A549 (cell line): Measurements from ENCODE around the gene BMPER. TPM values are rescaled to one million over a fixed set of nuclear protein-coding genes. Genes with fewer than 3 reads are reported as not detected.

Experiments used
- ATAC-seq, 2 experiments: fragments of 200-7000 bp in 1 of 2; fragments of >200 bp in 1 of 2; cut with Nextera tagmentation in 1 of 2; cut with Tn5 transposase in 1 of 2; 3 replicates each; pipeline versions ENCODE4 v1.8.0 to v1.9.1; 2018 to 2020; ENCODE audit warnings: mild to moderate bottlenecking in 1 of 2, moderate library complexity in 1 of 2
- CTCF ChIA-PET: fragments of 300-600 bp; sonication (Branson Sonifier 250); formaldehyde crosslinking; extraction: SDS; loops from one replicate; lab custom pipeline; 2021; ENCODE audit warnings: antibody characterized with exemption, inconsistent platforms; lab: Yijun Ruan, JAX
- POLR2A ChIA-PET: fragments of 350-600 bp; formaldehyde crosslinking; extraction: SDS; loops from one replicate; lab custom pipeline; 2021; ENCODE audit warnings: antibody characterized with exemption, inconsistent platforms; lab: Yijun Ruan, JAX
- DNase-seq, 2 experiments: peaks; one replicate each; pipeline versions ENCODE4 v3.0.0 to v3.0.0-alpha.2; 2011 to 2016; ENCODE audit warnings: low read depth in 1 of 2, low spot score in 1 of 2
- FAIRE-seq: peaks from 2 replicates; lab custom pipeline; 2011; peaks lifted over from hg19 to GRCh38; lab: Jason Lieb, UNC
- H3K27ac ChIP-seq, 2 experiments: fragments of >200 bp; sonication (Bioruptor Twin); formaldehyde crosslinking; 3 replicates each; pipeline ENCODE4 v1.5.1; 2016 to 2017
- H3K4me1 ChIP-seq: fragments of >200 bp; sonication (Bioruptor Twin); formaldehyde crosslinking; 3 replicates; pipeline ENCODE4 v1.6.1; 2016
- H3K4me2 ChIP-seq: fragments of >200 bp; sonication (Bioruptor Twin); formaldehyde crosslinking; 3 replicates; pipeline ENCODE4 v1.6.1; 2016
- H3K4me3 ChIP-seq: fragments of >200 bp; sonication (Bioruptor Twin); formaldehyde crosslinking; 3 replicates; pipeline ENCODE4 v1.5.1; 2016
- H3K9me3 ChIP-seq: fragments of >200 bp; sonication (Bioruptor Twin); formaldehyde crosslinking; 3 replicates; pipeline ENCODE4 v1.6.1; 2016
- BCL3 ChIP-seq: fragments of >200 bp; sonication (Bioruptor Twin); formaldehyde crosslinking; IDR thresholded peaks from 3 replicates; pipeline ENCODE4 v1.6.1; 2016
- CBX2 ChIP-seq: fragments of 200-600 bp; sonication (generic); IDR thresholded peaks from 2 replicates; pipeline ENCODE4 v1.6.1; 2016; ENCODE audit warnings: low read depth, mild to moderate bottlenecking, borderline replicate concordance
- CEBPB ChIP-seq, 2 experiments: fragments of >200 bp in 1 of 2; sonication (Bioruptor Twin) in 1 of 2; formaldehyde crosslinking in 1 of 2; IDR thresholded peaks; 2 replicates each; pipeline ENCODE4 v1.6.1; 2012 to 2016
- EHF ChIP-seq: fragments of 250-450 bp; sonication (Bioruptor Pico); IDR thresholded peaks from 2 replicates; pipeline ENCODE4 v1.5.0; 2020; ENCODE audit warnings: mild to moderate bottlenecking
- EHMT2 ChIP-seq: fragments of 200-600 bp; sonication (generic); IDR thresholded peaks from 2 replicates; pipeline ENCODE4 v1.6.1; 2016; ENCODE audit warnings: antibody characterized with exemption, low read depth, mild to moderate bottlenecking, moderate library complexity
- ESRRA ChIP-seq: fragments of 150-350 bp; IDR thresholded peaks from 2 replicates; pipeline ENCODE4 v1.6.1; 2014; ENCODE audit warnings: mild to moderate bottlenecking, low read length, borderline replicate concordance
- FOSB ChIP-seq: fragments of 250-450 bp; sonication (Bioruptor Pico); IDR thresholded peaks from 2 replicates; pipeline ENCODE4 v1.5.0; 2020; ENCODE audit warnings: mild to moderate bottlenecking, moderate library complexity
- HDAC2 ChIP-seq: fragments of 200-600 bp; sonication (generic); IDR thresholded peaks from 2 replicates; pipeline ENCODE4 v1.6.1; 2016
- HOXB5 ChIP-seq: fragments of 250-450 bp; sonication (Bioruptor Pico); IDR thresholded peaks from 2 replicates; pipeline ENCODE4 v1.5.0; 2020; ENCODE audit warnings: mild to moderate bottlenecking, moderate library complexity
- JUN ChIP-seq, 2 experiments: fragments of >200 bp; sonication (Bioruptor Twin); formaldehyde crosslinking; IDR thresholded peaks; 2 replicates in 1 of 2; 3 replicates in 1 of 2; pipeline ENCODE4 v1.6.1; 2016 to 2017
- JUNB ChIP-seq: fragments of >200 bp; sonication (Bioruptor Twin); formaldehyde crosslinking; IDR thresholded peaks from 2 replicates; pipeline ENCODE4 v1.6.1; 2016
- KDM1A ChIP-seq: fragments of 200-600 bp; sonication (generic); IDR thresholded peaks from 2 replicates; pipeline ENCODE4 v1.6.1; 2016; ENCODE audit warnings: low read depth, mild to moderate bottlenecking
- KDM5A ChIP-seq: fragments of 200-600 bp; sonication (generic); IDR thresholded peaks from 2 replicates; pipeline ENCODE4 v1.6.1; 2016; ENCODE audit warnings: antibody characterized with exemption, mild to moderate bottlenecking
- MAX ChIP-seq: IDR thresholded peaks from 2 replicates; pipeline ENCODE4 v1.6.1; 2012
- NFE2L2 ChIP-seq: fragments of 150-350 bp; conservative IDR thresholded peaks from 2 replicates; pipeline ENCODE4 v1.6.1; 2014; ENCODE audit warnings: low read length
- NPAS2 ChIP-seq: fragments of 250-450 bp; sonication (Bioruptor Pico); IDR thresholded peaks from 2 replicates; pipeline ENCODE4 v1.8.0; 2022; ENCODE audit warnings: mild to moderate bottlenecking, moderate library complexity, borderline replicate concordance
- PBX3 ChIP-seq: IDR thresholded peaks from 2 replicates; pipeline ENCODE4 v1.6.1; 2012
- RAD21 ChIP-seq, 2 experiments: fragments of >200 bp in 1 of 2; sonication (Bioruptor Twin) in 1 of 2; formaldehyde crosslinking in 1 of 2; IDR thresholded peaks in 1 of 2; conservative IDR thresholded peaks in 1 of 2; 2 replicates in 1 of 2; 3 replicates in 1 of 2; pipeline ENCODE4 v1.6.1; 2012 to 2018; ENCODE audit warnings: inconsistent platforms in 1 of 2
- RCOR1 ChIP-seq: fragments of 150-350 bp; IDR thresholded peaks from 2 replicates; pipeline ENCODE4 v1.6.1; 2014; ENCODE audit warnings: antibody characterized with exemption, low read length, low read depth
- SMC3 ChIP-seq: fragments of >200 bp; sonication (Bioruptor Twin); formaldehyde crosslinking; IDR thresholded peaks from 3 replicates; pipeline ENCODE4 v1.6.1; 2018; ENCODE audit warnings: inconsistent platforms
- SREBF2 ChIP-seq: fragments of 450-650 bp; IDR thresholded peaks from 2 replicates; pipeline ENCODE4 v1.6.1; 2014; ENCODE audit warnings: mild to moderate bottlenecking, moderate library complexity
- WGBS: methylation state at CpG from one replicate; pipeline ENCODE4 v1.1.6; 2017; ENCODE audit errors: missing lambda C conversion rate; 5-methylcytosine and 5-hydroxymethylcytosine counted together
- polyA plus RNA-seq, 4 experiments: library from polyadenylated mRNA; depleted of rRNA in 3 of 4; stranded (reverse); fragments of >200 nt; fragmentation: RNase III in 1 of 4; extraction: RNeasy Plus Mini Kit Qiagen cat#74134 plus additional on column Dnase treatment in 1 of 4; gene quantifications; 2 replicates in 3 of 4; 3 replicates in 1 of 4; pipeline ENCODE4 v1.2.3, GENCODE V29; 2011 to 2017
- TF ChIP-seq, protein P1 (sequence below): fragments of 450-650 bp; IDR thresholded peaks from 2 replicates; pipeline ENCODE4 v1.6.1; 2014; ENCODE audit warnings: antibody characterized with exemption

BMPER gene
- polyA plus RNA-seq, 2 of the 4 experiments (the other 2 are of a cell fraction), result 5.0 to 5.8 TPM

DNA sequence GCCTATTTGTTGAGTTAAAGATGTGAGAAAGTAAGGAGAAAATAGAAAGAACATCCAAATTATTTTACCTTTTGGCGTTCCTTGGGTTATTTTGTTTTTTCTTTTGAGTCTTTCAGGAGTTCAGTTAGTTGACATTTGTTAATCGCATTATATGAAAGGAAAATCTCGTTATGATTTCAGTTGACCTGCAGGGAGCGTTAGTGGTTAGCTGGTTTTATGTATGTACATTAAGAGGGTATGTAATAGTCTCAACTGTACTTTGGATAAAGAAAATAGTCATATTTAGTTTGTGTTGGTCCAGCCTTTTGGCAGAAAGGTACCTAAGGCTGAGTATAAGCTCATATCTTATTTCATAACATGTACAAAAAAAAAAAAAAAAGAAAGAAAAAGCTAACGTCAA is 4.0 kb downstream of the BMPER start:
- Histone ChIP-seq H3K27ac (0 out of 6 replicates have a peak overlapping the region, but pooled peaks of 1 of the 2 experiments have one; percentile 3), H3K4me1 (peaks cover 10% of the 10 kb centered on the region; the same call in 1 of the 3 replicates), H3K9me3 (no peaks in the 10 kb centered on the region), H3K4me2 (no peak overlapping the region), H3K4me3 (no peak overlapping the region)
- DNase-seq, result peak in 1 of 2 experiments; percentile 5
- ChIA-PET POLR2A (no interaction called here), CTCF (interaction anchor here (0.8 to 6.2 kb wide), 7 partner anchors 9 to 723 kb away, joined by 3 to 53 read pairs (median 4); no protein-coding TSS in a partner anchor)
- no peak for ATAC-seq
- FAIRE-seq, result no peak
- TF ChIP-seq NFE2L2 (no peak), NPAS2 (CRISPR knock-in tag) (no peak), SREBF2 (no peak), PBX3 (no peak), RAD21 (conservative IDR thresholded peaks at IDR 0.05 in 1 of 2, IDR thresholded peaks at IDR 0.05 in 1 of 2) (peak; percentile 26 to 37; a peak in 3 of 5 replicates)
- 59% methylated on average over 5 of the region's 5 CpGs for WGBS

GRCh38 chr7:33909755-33910154 is 4.4 kb downstream of the BMPER start:
- FAIRE-seq (no peak), ATAC-seq (no peak)
- CTCF ChIA-PET, result interaction anchor here (0.8 to 6.2 kb wide), 6 partner anchors 10 to 724 kb away, joined by 3 to 53 read pairs (median 4); no protein-coding TSS in a partner anchor
- no peak overlapping the region for H3K4me3 ChIP-seq
- H3K4me1 ChIP-seq, result peaks cover 10% of the 10 kb centered on the region; the same call in 1 of the 3 replicates
- 76% methylated on average over 2 of the region's 2 CpGs for WGBS
- TF ChIP-seq EHMT2 (no peak), NPAS2 (CRISPR knock-in tag) (no peak), HOXB5 (CRISPR knock-in tag) (no peak), CBX2 (no peak), KDM1A (no peak), CEBPB (IDR thresholded peaks at IDR 0.05) (no peak), BCL3 (no peak), SMC3 (no peak), RCOR1 (no peak), SREBF2 (no peak), MAX (no peak), KDM5A (no peak), ESRRA (no peak), FOSB (CRISPR knock-in tag) (no peak), EHF (no peak), JUN (IDR thresholded peaks at IDR 0.05) (no peak), JUNB (no peak)
- TF ChIP-seq, protein P1, sequence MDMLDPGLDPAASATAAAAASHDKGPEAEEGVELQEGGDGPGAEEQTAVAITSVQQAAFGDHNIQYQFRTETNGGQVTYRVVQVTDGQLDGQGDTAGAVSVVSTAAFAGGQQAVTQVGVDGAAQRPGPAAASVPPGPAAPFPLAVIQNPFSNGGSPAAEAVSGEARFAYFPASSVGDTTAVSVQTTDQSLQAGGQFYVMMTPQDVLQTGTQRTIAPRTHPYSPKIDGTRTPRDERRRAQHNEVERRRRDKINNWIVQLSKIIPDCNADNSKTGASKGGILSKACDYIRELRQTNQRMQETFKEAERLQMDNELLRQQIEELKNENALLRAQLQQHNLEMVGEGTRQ, result no peak
- TF ChIP-seq, all 56 proteins: peak for 0
- DNase-seq, result no peak
- Histone ChIP-seq H3K27ac (no peak overlapping the region), H3K9me3 (no peaks in the 10 kb centered on the region), H3K4me2 (no peak overlapping the region)
- POLR2A ChIA-PET, result no interaction called here

- WGBS, result 76% methylated on average over 2 of the region's 2 CpGs
- no peaks in the 10 kb centered on the region for H3K9me3 ChIP-seq
- CTCF ChIA-PET, result interaction anchor here (0.8 to 6.2 kb wide), 3 partner anchors 15 to 21 kb away, joined by 4 to 53 read pairs (median 7); no protein-coding TSS in a partner anchor
- peaks cover 10% of the 10 kb centered on the region; the same call in 1 of the 3 replicates for H3K4me1 ChIP-seq
- POLR2A ChIA-PET, result no interaction called here
- ATAC-seq, result no peak
- H3K4me3 ChIP-seq, result no peak overlapping the region
- H3K27ac ChIP-seq, result no peak overlapping the region
- FAIRE-seq, result no peak
- H3K4me2 ChIP-seq, result no peak overlapping the region
- no peak for DNase-seq
- no peak for TF ChIP-seq JUN (IDR thresholded peaks at IDR 0.05)
- TF ChIP-seq HDAC2, result no peak
These were observed 5.4 kb downstream of the BMPER start for GRCh38 chr7:33910756-33911155.
